NCI-H226 (cell line): ENCODE data around the gene HSP90AA1.
"Not testable (repeated sequence)": the region's sequence is repeated elsewhere in the genome, so short reads cannot be mapped to it uniquely, and the experiment has no call there.

ENCODE experiments used
- DNase-seq: peaks from one replicate; pipeline ENCODE4 v3.0.0-alpha.2; 2015

The HSP90AA1 gene

GRCh38 chr14:102092806-102093205 is 6.0 kb upstream of the HSP90AA1 start:
- DNase-seq: no peak

DNA sequence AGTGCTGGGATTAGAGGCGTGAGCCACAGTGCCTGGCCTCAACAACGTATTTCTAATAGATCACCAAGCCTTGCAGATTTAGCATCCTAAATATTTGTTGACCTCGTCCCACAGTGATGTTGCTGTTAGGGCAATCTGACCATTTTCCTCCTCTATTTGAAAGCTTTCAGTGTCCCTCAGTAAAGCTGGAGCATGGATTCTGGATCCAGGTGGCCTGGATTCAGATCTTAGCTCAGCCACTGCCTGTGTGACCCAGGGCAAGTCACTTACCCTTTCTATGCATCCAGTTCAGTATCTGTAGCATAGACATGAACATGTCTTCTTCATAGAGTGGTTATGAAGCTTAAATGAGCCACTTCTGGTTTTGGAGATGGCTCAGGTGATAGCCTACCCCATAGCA is 3.9 kb upstream of the HSP90AA1 start:
- DNase-seq: no peak

DNA sequence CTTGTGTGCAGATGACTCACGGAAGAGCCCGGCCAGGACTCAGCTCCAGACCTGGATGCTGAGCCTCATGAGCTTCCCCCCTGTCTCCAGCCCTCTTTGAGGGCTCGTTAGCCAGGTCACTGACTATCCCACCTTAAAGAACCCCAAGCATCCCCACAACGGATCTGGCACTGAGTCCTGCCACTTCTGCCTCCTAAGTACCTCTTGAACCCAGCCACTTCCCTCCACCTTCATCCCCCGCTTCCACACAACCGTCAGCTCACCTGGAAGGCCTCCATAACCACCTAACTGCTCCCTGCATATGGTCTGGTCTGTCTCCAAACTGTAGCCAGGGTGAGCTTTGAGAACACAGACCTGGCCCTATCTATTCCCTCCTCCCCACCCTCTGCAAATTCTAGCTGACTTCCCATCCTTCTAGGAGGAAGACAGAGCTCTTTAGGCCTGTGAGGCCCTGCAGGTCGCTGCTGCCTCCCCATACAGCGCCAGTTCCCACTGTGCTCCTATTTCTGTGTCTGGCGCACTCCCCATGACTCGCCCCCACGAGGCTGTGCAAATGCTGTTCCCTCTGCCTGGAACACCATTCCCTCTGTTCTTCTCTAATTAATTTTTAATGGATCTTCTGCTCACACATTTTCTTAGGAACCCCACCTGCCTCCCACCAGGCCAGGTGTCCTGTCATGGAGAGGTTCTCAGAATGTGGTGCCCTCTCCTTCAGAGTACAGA is 2.9 kb upstream of the HSP90AA1 start:
- DNase-seq: no peak

DNA sequence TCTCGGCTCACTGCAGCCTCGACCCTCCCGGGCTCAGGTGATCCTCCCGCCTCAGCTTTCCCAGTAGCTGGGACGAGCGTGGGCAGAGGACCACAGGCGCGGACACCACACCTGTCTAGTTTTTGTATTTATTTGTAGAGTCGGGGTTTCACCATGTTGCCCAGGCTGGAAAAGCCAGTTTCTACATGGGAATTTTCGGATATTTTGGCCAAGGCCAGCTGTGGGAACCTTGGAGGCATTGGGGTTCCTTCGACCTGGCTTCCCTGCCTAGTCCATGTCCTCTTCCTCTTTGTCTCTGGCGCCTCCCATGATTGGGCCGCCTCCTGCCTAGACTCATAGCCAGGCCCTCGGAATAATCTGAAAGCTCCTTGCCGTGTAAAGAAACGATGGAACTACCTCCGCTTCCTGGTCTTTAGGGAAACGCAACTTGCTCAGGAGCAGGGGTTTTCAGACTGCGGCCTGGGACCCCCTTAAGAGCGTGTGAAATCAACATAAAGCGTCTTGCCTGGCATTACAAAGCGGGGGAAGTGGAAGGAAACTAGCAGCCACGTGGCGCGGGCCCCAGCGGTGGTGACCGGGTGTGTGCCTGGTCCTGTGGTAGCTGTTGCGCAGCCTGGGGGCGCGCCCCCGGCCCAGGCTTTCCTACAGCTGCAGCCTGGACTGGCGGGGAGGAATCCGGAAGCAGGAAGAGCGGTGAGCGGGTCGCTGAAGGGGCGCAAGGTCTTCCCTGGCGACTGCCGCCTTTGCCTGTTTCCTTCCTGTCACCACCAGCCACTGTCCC is 1.4 kb upstream of the HSP90AA1 start:
- DNase-seq: no peak

GRCh38 chr14:102087762-102088011 is 843 bp upstream of the HSP90AA1 start:
- DNase-seq: no peak

DNA sequence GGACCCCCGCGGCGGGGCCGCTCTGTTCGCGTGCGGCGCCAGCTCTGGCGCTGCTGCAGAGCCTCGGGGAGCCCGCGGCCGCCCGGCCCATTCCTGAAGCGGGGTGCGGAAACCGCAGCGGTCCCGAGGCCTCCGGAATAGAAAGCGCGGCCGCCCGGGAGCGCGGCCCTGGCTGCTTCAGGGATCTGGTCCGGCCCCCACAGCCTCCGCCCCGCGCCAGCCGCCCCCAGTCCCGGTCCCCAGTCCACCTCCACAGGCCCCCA is 204 bp downstream of the HSP90AA1 start:
- no peak for DNase-seq

- peak; percentile 19 for DNase-seq
These were observed 716 bp downstream of the HSP90AA1 start for GRCh38 chr14:102085948-102086708.

GRCh38 chr14:102085488-102085887 is 1.4 kb downstream of the HSP90AA1 start:
- DNase-seq: no peak

DNA sequence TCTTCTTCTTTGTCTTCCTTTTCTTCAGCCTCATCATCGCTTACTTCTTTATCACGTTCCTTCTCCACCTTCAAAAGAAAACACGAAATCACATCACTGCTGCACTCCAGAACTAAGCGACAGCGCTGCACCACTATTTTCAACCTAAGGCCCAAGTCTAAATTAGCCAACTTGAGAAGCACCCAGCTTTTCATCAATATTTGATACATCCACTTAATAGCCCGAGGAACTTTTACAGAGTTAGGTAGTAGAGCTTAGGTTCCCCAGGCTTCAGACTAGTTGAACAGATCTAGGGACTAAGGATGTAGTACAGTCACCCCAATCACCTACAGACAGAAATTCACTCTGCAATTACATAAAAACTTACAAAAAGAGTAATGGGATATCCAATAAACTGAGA is 1.9 kb downstream of the HSP90AA1 start:
- DNase-seq: no peak

- DNase-seq: not testable (repeated sequence)
These were observed 2.3 kb downstream of the HSP90AA1 start for GRCh38 chr14:102084522-102084921.

GRCh38 chr14:102081231-102082080 is 5.4 kb downstream of the HSP90AA1 start:
- DNase-seq: no peak

GRCh38 chr14:102080183-102081080 is 6.4 kb downstream of the HSP90AA1 start:
- no peak for DNase-seq

DNA sequence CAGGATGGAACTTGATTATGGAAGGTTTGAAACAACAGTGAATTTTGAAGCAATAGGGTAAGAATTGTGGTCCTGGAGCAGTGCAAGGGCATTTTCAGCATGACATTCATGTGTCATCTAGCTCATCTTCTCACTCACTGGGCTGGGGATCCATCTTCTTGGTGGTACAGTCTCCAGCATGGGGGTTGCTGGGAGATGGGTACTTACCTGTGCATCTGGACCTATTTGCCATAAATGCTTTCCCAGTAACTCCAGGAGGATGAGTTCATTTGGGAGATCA is 7.2 kb downstream of the HSP90AA1 start:
- DNase-seq: no peak

DNA sequence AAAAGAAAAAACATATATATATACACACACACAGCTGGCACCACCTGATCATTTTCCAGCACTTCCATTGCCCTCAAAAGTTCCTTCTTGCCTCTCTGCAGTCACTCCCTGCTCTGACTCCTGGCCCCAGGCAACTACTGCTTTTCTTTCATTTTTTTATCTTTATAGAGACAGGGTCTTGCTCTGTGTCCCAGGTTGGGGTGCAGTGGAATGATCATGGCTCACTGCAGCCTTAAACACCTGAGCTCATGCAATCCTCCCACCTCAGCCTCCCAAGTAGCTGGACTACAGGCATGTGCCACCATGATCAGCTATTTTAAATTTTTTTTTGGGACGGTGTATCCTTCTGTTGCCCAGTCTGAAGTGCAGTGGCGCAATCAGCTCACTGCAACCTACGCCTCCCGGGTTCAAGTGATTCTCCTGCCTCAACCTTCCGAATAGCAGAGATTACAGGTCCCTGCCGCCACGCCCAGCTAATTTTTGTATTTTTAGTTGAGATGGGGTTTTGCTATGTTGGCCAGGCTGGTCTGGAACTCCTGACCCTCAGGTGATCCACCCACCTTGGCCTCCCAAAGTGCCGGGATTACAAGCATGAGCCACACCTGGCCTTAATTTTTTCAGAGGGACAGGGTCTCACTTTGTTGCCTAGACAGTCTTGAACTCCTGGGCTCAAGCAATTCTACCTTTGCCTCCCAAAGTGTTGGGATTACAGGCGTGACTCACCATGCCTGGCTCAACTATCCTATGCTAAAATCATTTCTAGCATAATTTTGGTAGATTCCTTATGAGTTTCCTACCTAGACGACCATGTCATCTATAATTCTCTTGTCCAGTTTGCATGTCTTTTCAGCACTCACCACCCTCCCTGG is 7.8 kb downstream of the HSP90AA1 start:
- DNase-seq: no peak

DNA sequence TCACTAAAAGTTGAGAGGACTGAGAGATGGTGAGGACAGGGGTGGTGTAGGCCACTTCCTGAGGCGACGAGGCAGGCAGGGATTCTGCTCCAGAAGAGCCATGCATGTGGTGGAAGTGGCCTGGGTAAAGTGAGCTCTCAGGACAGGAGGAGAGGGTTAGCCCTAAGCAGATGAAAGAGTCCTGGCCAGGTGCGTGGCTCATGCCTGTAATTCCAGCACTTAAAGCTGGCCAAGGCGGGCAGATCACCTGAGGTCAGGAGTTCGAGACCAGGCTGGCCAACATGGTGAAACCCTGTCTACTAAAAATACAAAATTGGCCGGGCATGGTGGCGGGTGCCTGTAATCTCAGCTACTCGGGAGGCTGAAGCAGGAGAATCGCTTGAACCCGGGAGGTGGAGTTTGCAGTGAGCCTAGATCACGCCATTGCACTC is 8.5 kb downstream of the HSP90AA1 start:
- DNase-seq: not testable (repeated sequence)

DNA sequence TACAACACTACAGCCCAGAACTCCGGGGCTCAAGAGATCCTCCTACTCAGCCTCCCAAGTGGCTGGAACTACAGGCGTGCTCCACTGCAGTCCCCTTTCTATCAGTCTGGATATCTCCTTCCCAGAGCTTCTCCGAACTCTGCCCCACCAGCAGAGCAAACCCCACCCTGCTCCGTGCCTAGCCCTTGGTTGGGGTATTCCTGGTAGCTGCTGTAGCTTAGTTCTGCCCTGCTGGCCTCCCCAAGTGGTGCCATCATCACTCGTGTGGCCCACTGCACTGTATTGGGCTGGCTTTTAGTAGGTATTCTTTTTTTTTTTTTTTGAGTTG is 9.5 kb downstream of the HSP90AA1 start:
- no peak for DNase-seq

- no peak for DNase-seq
These were observed 11.7 kb downstream of the HSP90AA1 start for GRCh38 chr14:102075155-102075554.

GRCh38 chr14:102074415-102074964 is 12.4 kb downstream of the HSP90AA1 start:
- no peak for DNase-seq

- no peak for DNase-seq
These were observed 15.4 kb downstream of the HSP90AA1 start for GRCh38 chr14:102071283-102071998.

DNA sequence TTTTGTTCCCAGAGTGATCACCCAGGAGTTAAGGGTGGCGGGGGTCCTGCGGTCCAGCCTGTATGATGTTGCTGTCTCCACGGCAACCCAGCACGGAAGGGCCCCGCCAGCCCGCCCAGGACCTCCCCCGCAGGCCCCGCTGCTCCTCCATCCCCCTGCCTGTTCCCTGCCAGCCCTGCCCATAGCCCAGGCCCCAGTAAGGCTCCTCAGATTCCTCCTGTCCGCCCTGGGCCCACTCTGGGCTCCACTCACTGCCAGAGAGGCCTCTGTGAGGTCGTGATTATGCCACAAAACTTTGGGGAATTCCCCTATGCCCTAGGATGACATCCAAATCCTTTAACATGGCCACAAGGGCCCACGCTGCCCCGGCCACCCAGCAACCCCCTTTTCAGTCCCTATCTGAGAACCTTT is 20.8 kb downstream of the HSP90AA1 start:
- DNase-seq: no peak

GRCh38 chr14:102064590-102064989 is 22.3 kb downstream of the HSP90AA1 start:
- not testable (repeated sequence) for DNase-seq
